HS-5 (cell line): ENCODE data around the gene RSPH10B.
"Not testable (repeated sequence)": the region's sequence is repeated elsewhere in the genome, so short reads cannot be mapped to it uniquely, and the experiment has no call there.

Experiments used
- DNase-seq: peaks from one replicate; pipeline ENCODE4 v3.0.0-alpha.2; 2012; ENCODE audit warnings: low read depth

Gene RSPH10B

DNA sequence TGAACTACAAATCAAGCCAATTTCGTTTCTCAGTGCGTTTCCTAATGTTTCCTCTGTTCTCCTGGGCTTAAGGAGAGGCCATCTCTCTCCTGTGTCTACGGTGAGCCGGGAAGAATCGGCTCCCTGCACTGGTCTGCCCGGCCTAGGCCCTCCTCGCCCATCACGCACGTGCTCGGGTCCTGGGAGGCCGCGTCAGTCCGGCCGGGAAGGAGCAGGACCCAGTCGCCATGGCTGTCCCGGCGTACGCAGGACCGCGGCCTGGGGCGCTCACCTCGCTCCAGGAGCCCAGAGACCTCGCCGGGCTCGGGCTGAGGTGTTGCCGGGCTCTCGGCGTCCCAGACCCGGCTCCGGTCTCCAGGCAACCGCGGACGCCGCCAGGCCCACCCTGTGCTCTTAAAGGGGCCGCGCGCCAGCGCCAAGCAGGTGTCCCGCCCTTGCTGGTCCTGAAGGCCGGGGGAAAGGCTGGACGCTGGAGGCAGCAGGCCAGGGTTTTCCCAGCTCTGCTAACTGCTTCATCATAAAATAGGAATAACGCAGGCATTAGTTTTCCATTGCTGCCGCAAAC, at the start of gene RSPH10B:
RSPH10B (minus strand) TSS at position 343 of the 565 bp plus-strand sequence. CDS start 3,573 bp downstream, outside the sequence.
- DNase-seq, result not testable (repeated sequence)

DNA sequence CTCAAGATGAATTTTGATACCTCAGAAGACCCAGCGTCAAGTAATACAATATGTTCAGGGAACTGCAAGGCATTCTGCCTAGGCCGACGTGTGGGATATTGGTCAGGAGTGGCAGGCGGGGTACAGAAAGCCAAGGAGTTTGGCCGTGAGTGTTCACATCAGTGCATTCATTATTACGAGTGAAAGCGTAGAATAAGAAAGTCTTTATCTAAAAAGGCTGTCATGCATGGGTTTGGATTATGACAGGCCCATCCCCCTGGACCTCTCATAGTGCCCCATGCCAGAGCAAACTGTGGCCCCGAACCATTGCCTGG, 46.1 kb upstream of the RSPH10B start:
- no peak for DNase-seq

DNA sequence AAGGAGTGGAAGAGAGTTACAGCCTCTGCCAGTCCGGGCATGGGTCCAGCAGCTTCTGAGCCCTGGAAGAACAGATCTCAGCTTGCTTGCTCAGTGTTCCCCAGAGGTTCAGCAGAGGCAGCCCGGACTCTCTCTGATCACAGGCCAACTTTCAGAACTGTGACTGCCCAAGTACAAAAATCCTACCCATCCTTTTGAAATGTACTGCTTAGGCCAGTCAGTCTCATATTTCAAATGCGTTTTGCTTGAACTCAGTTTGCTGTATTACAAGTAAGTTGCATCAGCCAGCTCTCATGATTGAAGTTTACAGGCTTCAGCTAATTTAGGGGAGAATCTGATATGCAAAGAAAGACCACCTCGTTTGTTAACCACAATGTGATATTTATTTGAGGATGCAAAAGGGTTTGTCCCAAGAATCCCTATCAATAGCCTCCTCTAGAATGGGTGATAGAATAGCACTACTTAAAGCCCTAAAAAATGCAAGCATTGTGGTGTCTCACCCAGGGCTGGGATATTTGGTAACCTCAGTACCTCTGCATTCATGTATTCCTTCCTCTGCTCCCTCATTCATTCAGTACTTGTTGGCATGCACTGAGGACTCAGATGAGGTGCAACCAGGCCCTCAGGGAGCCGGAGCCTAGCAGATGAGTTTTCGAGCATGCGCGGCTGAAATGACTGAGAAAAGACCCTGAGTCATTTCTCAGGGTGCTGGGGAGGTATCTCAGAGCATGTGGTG, 45.6 kb upstream of the RSPH10B start:
- DNase-seq, result peak; percentile 31

DNA sequence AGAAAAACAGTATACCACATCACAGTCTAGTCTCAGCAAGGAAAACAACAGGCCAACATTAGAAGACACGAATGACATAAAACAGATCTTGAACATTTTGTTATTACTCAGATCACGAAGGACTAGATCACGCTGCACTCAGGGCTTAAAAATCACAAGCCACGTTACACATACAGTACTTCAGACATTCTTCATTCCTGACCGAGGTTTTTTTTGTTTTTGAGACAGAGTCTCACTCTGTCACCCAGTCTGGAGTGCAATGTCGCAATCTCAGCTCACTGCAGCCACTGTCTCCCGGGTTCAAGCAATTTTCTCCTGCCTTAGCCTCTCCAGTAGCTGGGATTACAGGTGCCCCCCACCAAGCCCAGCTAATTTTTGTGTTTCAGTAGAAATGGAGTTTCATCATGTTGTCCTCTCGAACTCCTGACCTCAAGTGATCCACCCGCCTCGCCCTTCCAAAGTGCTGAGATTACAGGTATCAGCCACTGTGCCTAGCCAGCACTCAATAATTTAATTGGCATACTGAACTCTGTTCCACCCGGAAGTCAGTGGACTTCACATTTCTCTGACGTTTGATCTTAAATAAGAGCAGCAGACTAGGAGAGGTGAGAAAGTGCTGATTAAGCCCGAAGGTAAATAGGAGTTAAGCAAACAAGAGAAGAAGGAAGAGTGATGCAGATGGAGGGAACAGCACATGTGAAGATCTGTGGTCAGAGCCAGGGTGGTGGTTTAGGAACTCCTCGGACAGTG, 42.0 kb upstream of the RSPH10B start:
- DNase-seq, result no peak

DNA sequence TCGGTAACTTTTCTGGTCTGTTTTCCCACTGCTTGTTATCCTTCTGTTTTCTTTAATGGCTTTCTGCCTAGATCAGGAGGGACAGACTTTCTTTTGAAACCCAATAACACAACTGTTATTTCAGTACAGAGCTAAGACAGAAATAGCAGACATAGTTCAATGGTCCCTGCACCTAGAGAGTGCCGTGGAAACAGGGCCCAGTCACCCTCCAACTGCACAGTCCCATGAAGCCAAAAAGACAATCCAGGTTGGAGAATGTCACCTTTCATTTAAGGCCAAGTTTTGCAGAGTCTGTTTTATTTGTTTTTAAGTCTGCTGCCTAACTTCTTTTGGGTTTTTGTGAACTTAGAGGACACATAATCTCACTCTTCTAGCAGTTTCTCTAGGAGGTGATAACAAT, 41.1 kb upstream of the RSPH10B start:
- no peak for DNase-seq

DNA sequence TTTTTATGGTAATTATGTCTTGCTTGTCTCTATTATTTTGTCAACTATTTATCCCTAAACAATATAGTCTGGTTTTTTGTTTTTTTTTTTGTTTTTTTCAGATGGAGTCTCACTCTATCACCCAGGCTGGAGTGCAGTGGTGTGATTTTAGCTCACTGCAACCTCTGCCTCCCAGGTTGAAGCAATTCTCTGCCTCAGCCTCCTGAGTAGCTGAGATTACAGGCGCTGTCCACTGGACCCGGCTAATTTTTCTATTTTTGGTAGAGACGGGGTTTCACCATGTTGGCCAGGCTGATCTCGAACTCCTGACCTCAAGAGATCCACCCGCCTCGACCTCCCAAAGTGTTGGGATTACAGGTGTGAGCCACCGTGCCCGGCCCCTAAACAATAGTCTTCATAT, 39.9 kb upstream of the RSPH10B start:
- DNase-seq, result not testable (repeated sequence)

DNA sequence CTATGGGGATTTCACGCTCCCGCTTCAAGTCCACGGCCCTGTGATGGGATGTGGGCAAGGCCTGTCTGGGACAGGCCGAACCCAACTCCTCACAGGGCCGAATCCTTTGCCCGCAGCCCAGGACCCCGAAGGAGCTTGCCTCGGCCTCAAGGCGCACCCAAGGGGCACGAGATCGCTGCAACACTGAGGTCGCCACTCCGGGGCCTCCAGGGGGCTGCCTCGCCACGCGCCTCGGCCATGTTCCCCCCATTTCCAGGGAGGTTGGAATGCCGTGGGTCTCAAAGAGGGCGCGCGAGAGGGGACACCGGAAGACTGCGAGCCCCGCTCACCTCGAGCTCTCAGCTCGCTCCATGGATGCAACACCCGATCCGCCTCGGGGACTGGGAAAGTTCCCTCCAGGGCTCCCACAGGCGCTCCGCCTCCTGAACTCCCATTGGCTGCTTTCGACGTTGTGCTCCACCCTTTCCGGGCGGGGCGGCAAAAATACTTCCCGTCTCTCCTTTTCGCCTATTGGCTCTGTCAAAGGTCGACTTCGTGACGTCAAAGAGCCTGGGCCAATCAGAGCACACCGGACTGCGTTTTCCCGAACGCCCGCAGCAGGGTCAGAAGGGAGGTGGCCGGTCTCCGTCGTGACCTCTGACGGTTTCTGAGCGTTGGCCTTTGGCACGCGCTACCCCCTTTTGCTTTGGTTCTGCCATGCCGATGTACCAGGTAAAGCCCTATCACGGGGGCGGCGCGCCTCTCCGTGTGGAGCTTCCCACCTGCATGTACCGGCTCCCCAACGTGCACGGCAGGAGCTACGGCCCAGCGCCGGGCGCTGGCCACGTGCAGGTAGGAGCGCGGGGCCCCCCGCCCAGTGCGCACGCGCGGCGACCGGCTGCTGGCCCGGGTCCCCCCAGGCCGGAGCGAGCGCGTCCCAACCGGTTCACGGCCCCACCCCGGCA, 38.5 kb upstream of the RSPH10B start, which contains the start of the genes AIMP2 and PMS2:
AIMP2 (plus strand) TSS at position 605 of the 944 bp plus-strand sequence; CDS start at position 697, 92 bp downstream.
PMS2 (minus strand) TSS at position 382 of the 944 bp plus-strand sequence; CDS start at position 352, 30 bp downstream.
- DNase-seq, result peak; percentile 100

DNA sequence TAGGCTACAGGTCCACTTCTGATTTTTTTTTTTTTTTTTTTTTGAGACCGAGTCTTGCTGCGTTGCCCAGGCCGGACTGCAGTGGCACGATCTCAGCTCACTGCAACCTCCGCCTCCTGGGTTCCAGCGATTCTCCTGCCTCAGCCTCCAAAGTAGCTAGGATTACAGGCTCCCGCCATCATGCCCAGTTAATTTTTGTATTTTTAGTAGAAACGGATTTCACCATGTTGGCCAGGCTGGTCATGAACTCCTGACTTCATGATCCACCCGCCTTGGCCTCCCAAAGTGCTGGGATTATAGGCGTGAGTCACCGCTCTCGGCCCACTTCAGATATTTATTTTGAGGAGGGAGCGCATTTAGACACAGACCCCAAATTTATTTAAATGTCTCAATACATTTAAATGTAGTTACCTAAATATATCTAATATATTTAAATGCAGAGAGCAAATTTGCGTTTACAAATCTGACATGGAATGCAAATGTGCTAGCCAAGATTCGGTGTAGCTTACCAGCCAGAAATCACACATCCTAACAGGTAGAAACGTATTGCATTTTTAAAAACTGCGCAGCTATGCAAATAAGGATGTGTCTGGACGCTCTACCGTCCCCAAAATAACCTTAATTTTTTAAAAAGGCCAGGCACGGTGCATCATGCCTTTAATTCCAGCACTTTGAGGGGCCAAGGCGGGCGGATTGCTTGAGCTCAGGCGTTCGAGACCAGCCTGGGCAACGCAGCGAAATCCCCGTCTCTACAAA, 37.5 kb upstream of the RSPH10B start:
- DNase-seq, result not testable (repeated sequence)

DNA sequence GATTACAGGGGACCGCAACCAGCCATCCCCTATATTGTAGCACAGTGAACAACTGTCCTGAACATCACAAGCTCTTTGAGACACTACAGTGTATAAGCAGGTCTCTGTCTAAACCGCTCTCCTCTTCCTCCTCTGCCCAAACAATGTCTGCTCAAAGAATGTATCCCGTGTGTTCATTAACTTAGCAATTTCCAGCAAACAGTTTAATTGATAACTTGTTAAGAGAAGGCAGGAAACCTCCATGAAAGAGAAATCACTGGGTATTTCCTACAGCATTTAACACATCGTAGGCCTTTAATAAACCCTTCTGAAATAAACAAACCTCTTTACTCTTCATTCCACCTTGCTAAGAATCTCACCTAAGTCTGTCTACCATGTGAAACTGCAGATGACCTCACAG, 36.9 kb upstream of the RSPH10B start:
- no peak for DNase-seq

DNA sequence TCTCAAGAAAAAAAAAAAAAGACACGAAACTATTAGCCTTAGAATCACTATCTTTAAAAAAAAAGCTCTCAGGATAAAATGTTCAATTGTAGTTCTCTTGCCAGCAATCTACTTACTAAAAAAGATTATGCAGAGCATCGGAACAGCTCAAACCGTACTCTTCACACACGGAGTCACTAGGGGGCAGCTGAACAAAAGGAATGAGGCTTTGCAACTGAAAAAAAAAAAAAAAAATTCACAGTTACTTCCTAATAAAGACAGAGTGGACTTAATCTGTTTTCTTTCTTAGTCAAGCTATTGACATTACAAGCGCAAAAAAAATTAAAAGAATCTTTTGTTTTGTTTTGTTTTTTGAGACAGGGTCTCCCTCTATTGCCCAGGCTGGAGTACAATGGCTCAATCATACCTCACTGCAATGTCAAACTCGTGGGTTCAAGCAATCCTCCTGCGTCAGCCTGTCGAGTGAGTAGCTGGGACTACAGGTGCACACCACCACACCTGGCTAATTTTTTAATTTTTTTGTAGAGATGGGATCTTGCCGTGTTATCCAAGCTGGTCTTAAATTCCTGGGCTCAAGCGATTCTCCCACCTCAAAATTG, 26.8 kb upstream of the RSPH10B start:
- no peak for DNase-seq

DNA sequence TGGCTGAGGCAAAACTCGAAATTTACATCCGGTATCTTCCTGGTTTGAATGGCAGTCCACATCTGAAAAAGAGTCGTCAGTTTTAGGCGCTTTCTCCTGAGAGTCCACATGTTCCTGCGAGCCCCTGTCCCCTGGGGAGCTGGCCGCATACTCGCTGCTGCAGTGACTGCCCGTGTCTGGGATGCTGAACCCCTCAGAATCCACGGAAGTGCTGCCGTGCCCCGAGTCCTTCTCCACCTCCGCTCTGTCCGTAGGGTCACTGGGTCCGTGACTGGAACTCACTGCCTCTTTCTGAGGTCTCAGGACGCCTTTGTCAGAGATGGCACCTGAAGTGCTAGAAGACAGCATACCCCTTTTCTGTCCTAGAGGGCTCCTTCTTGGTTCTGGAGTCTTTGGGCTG, 16.6 kb upstream of the RSPH10B start:
- not testable (repeated sequence) for DNase-seq

DNA sequence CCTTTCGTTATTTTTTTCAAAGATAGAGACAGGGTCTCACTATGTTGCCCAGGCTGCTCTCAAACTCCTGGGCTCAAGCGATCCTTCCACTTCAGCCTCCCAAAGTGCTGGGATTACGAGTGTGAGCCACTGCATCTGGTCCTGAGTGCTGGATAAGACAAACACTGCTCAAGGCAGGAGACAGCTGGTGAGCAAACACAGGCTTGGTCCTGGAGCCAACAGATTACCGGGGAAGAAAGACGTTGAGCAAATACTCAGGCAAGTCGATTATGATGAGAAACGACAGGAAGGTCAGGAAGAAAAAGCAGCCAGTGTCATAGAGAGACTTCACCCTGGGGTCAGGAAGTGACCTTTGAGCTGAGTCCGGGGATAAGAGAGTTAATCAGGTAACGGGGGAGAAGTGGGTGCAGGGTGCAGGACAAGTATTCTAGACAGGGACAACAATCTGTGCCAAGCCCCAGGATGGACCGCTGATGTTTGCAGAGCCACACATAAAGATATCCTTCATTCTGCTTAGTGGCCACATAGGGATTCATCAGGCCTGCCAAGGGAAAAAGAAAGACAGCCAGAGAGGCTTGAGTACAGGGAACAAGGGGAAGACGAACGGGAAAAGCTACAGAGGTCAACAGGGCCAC, 9.3 kb upstream of the RSPH10B start:
- DNase-seq, result not testable (repeated sequence)

DNA sequence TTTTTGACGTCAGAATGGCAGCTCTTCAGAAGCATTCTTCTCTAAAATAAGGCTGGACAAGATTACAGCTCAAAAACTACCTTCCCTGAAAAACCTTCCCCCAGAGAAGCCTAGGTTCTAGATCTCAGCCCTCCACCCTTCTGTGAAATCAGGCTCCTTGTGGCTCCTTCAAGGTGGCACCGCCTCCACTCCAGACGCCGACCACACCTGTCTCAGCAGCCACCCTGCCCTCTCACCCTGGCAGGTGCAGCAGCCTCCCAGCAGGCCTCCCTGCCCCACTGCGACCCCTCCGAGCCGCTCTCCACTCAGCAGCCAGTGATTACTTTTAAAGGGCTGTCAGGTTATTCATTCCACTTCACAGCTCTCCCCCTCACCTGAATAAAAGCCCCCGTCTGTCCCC, 3.1 kb upstream of the RSPH10B start:
- not testable (repeated sequence) for DNase-seq

DNA sequence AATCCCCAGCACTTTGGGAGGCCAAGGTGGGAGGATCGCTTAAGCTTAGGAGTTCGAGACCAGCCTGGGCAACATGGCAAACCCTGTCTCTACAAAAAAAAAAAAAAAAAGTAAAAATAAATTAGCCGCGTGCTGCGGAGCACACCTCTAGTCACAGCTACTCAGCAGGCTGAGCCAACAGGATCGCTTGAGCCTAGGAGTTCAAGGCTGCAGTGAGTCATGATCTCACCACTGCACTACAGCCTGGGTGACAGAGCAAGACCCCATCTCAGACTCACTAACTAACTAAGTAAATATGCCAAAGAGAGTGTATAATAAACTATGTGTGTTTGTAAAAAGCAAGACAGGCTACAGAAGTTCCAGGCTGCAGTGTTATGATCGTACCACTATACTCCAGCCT, 6.7 kb downstream of the RSPH10B start:
- DNase-seq, result not testable (repeated sequence)

DNA sequence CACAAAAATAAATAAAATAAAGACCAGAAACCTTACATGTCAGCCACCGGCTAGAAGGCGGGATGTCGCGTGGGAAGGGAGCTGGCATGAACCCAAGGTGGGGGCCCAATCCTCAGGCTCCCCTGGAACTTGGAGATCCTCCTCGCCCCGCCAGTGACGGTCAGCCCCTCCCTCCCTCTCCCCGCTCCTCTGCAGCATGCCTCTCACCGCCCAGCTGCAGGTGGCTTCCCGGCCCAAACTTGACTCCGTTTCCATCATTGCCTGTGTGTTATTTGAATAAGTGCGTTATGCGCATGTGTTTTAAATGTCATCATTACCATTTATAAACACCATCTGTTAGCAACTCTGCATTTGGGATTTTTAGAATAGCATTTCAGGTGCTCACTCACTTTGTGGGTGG, 7.3 kb downstream of the RSPH10B start:
- DNase-seq, result not testable (repeated sequence)

DNA sequence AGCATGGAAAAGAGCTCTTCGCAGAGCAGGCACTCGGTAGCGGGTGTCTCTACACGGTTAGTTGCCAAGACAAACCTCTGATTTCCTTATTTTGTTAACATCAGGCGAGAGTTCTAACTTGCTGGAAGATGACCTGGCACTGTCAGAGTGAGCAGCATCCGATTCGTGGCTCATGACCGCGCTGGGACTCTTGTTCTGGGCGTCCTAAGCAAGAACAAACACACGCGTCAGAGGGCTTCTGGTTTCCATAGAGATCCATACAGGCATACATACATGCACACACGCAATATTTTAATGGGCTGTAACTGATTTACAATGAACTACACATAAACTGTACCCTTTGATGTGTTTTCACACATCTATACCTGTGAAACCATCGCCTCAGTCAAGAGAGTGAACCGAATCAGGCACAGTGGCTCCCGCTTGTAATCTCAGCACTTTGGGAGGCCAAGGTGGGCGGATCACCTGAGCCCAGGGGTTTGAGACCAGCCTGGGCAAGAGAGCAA, 35.5 kb downstream of the RSPH10B start:
- not testable (repeated sequence) for DNase-seq

DNA sequence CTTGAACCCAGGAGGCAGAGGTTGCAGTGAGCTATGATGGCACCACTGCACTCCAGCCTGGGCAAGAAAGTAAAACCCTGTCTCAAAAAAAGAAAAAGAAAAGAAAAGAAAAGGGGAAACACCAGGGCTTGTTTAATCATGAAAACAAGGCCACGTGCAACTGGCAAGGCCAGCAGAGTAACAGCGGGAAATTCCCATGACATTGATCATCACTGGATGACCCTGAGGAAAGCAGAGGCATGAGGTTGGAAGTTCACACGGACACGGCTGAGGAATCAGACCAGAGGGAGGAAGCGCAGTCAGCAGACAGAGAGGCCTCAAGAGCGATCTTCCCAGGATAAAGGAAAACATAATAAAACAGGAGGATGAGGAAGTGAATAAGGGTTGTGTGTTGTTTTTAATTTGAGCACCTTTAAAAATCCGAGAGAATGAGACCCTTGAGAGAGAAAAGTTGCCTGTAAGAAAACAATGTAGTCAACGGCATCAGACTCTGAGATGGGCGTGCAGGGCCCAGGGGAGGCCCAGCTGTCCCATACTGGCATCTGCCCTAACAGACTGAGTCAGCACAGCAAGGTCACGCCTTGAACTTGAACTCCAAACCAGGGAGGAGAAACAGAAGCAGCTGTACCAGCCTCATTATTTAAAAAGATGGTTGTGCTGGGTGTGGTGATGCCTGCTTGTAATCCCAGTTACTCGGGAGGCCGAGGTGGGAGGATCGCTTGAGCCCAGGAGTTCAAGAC, 38.4 kb downstream of the RSPH10B start:
- peak; percentile 35 for DNase-seq

DNA sequence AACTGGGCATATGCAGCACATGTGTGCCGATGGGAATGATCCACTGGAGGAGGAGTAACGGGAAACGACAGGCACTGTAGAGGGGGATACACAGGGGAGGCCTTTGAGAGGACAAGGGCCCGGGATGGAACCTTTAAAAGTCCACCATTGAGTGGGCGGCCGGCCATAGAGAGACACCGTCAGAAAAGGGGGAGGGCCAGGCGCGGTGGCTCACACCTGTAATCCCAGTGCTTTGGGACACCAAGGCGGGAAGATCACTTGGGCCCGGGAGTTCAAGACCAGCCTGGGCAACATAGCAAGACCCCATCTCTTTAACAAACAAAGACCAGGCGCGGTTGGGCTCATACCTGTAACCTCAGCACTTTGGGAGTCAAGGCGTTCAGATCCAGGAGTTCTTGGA, 39.2 kb downstream of the RSPH10B start:
- DNase-seq, result not testable (repeated sequence)

DNA sequence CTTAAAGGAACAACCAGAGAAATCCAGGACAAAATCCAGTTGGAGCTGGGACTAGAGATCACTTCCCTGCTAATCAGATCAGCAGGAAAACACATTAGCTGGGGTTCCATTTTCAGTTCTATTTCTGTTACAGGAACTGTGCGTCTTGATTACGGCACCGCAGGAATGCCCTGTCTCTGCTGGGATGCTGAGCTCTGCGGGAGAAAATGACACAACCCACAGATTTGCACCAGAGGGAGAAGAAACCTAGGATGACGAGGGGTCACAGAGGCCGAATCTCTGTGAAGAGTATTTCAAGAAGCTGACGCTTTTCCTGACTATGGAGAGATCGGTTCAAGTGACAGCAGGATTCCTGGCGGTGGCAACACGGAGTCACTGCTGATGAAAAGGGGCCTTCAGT, 40.2 kb downstream of the RSPH10B start:
- not testable (repeated sequence) for DNase-seq
